H9 (cell line): ENCODE results near the gene COL27A1. TPM values are rescaled to one million over a fixed set of nuclear protein-coding genes. Genes with fewer than 3 reads are reported as not detected.

Experiments used
- DNase-seq: peaks from one replicate; pipeline ENCODE4 v3.0.0-alpha.2; 2017
- H2AFZ ChIP-seq: one replicate; pipeline ENCODE4 v1.6.1; 2013; ENCODE audit warnings: mild to moderate bottlenecking, low read length, control low read depth, moderate library complexity
- H2AK5ac ChIP-seq: 2 replicates; pipeline ENCODE4 v1.6.1; 2013; ENCODE audit warnings: low read length, control low read depth, mixed read lengths; ENCODE audit not compliant: insufficient read length
- H2BK120ac ChIP-seq: one replicate; pipeline ENCODE4 v1.6.1; 2013; ENCODE audit warnings: low read depth, mild to moderate bottlenecking, low read length, control low read depth, inconsistent platforms; ENCODE audit not compliant: poor library complexity, severe bottlenecking
- H2BK12ac ChIP-seq: 2 replicates; pipeline ENCODE4 v1.6.1; 2013; ENCODE audit warnings: low read length, control low read depth, mixed read lengths, low read depth; ENCODE audit not compliant: insufficient read length
- H2BK15ac ChIP-seq: 2 replicates; pipeline ENCODE4 v1.6.1; 2013; ENCODE audit warnings: low read depth, low read length, control low read depth
- H2BK20ac ChIP-seq: one replicate; pipeline ENCODE4 v1.6.1; 2013; ENCODE audit warnings: low read depth, mild to moderate bottlenecking, low read length, control low read depth, inconsistent platforms; ENCODE audit not compliant: poor library complexity, severe bottlenecking
- H2BK5ac ChIP-seq: 2 replicates; pipeline ENCODE4 v1.6.1; 2013; ENCODE audit warnings: low read length, control low read depth, mixed read lengths; ENCODE audit not compliant: insufficient read length
- H3K14ac ChIP-seq: 2 replicates; pipeline ENCODE4 v1.6.1; 2013; ENCODE audit warnings: low read length, control low read depth; ENCODE audit not compliant: insufficient read depth
- H3K18ac ChIP-seq: 2 replicates; pipeline ENCODE4 v1.6.1; 2013; ENCODE audit warnings: low read depth, mild to moderate bottlenecking, mixed read lengths, low read length, control low read depth; ENCODE audit not compliant: insufficient read length
- H3K23ac ChIP-seq: 2 replicates; pipeline ENCODE4 v1.6.1; 2013; ENCODE audit warnings: low read length, control low read depth, mixed read lengths, low read depth; ENCODE audit not compliant: insufficient read length
- H3K23me2 ChIP-seq: 2 replicates; pipeline ENCODE4 v1.6.1; 2013; ENCODE audit warnings: low read depth, mild to moderate bottlenecking, mixed read lengths, low read length, control low read depth; ENCODE audit not compliant: insufficient read length, poor library complexity, severe bottlenecking
- H3K27ac ChIP-seq: 2 replicates; pipeline ENCODE4 v1.5.1; 2013; ENCODE audit warnings: low read length, control low read depth, mixed read lengths, low read depth; ENCODE audit not compliant: insufficient read length
- H3K27me3 ChIP-seq: 2 replicates; pipeline ENCODE4 v1.6.1; 2013; ENCODE audit warnings: low read length, control low read depth, inconsistent platforms; ENCODE audit not compliant: insufficient read depth
- H3K4ac ChIP-seq: 2 replicates; pipeline ENCODE4 v1.6.1; 2013; ENCODE audit warnings: low read depth, mild to moderate bottlenecking, control low read depth, inconsistent platforms, low read length, moderate library complexity
- H3K4me1 ChIP-seq: 2 replicates; pipeline ENCODE4 v1.6.1; 2013; ENCODE audit warnings: low read length, control low read depth, inconsistent platforms; ENCODE audit not compliant: insufficient read depth
- H3K4me2 ChIP-seq: 2 replicates; pipeline ENCODE4 v1.6.1; 2013; ENCODE audit warnings: low read length, control low read depth, mixed read lengths; ENCODE audit not compliant: insufficient read length, insufficient read depth
- H3K56ac ChIP-seq: 2 replicates; pipeline ENCODE4 v1.6.1; 2013; ENCODE audit warnings: low read depth, mild to moderate bottlenecking, mixed read lengths, low read length, control low read depth; ENCODE audit not compliant: insufficient read length
- H3K79me1 ChIP-seq: 2 replicates; pipeline ENCODE4 v1.6.1; 2013; ENCODE audit warnings: low read depth, mild to moderate bottlenecking, moderate library complexity, low read length, control low read depth, inconsistent platforms; ENCODE audit not compliant: insufficient read depth, poor library complexity, severe bottlenecking
- H3K79me2 ChIP-seq: 2 replicates; pipeline ENCODE4 v1.6.1; 2013; ENCODE audit warnings: low read length, control low read depth, inconsistent platforms; ENCODE audit not compliant: insufficient read depth
- H3K9ac ChIP-seq: 2 replicates; pipeline ENCODE4 v1.6.1; 2013; ENCODE audit warnings: low read length, control low read depth, mixed read lengths; ENCODE audit not compliant: insufficient read length; ENCODE audit errors: extremely low read depth
- H3K9me3 ChIP-seq: one replicate; pipeline ENCODE4 v1.6.1; 2013; ENCODE audit warnings: low read depth, low read length, inconsistent platforms; ENCODE audit not compliant: control insufficient read depth
- H3T11ph ChIP-seq: one replicate; pipeline ENCODE4 v1.6.1; 2013; ENCODE audit warnings: mild to moderate bottlenecking, low read length, control low read depth, inconsistent platforms
- H4K20me1 ChIP-seq: one replicate; pipeline ENCODE4 v1.6.1; 2013; ENCODE audit not compliant: control insufficient read depth, insufficient read length, insufficient read depth
- H4K5ac ChIP-seq: 2 replicates; pipeline ENCODE4 v1.6.1; 2013; ENCODE audit warnings: low read depth, mild to moderate bottlenecking, mixed read lengths, low read length, control low read depth; ENCODE audit not compliant: insufficient read length
- H4K8ac ChIP-seq: replicated peaks from 2 replicates; pipeline ENCODE4 v1.6.1; 2013; ENCODE audit warnings: low read length, control low read depth, mixed read lengths, low read depth; ENCODE audit not compliant: insufficient read length
- H4K91ac ChIP-seq: 2 replicates; pipeline ENCODE4 v1.6.1; 2013; ENCODE audit warnings: low read depth, mild to moderate bottlenecking, moderate library complexity, mixed read lengths, low read length, control low read depth; ENCODE audit not compliant: insufficient read length
- H3K27ac Mint-ChIP-seq, 3 experiments: 2 replicates in 2 of 3; 3 replicates in 1 of 3; pipeline ENCODE4 v1.8.0; 2020 to 2021; ENCODE audit warnings: mixed read lengths in 3 of 3, mild to moderate bottlenecking in 1 of 3, moderate library complexity in 1 of 3
- H3K27me3 Mint-ChIP-seq: 2 replicates; pipeline ENCODE4 v1.8.0; 2021; ENCODE audit warnings: low read depth, mild to moderate bottlenecking, moderate library complexity, mixed read lengths
- H3K36me3 Mint-ChIP-seq, 3 experiments: 2 replicates in 2 of 3; 3 replicates in 1 of 3; pipeline ENCODE4 v1.8.0; 2020 to 2021; ENCODE audit warnings: low read depth in 3 of 3, mixed read lengths in 3 of 3; ENCODE audit not compliant: insufficient read depth in 1 of 3
- H3K4me1 Mint-ChIP-seq, 2 experiments: 2 replicates each; pipeline ENCODE4 v1.8.0; 2020; ENCODE audit warnings: mixed read lengths in 2 of 2
- H3K4me3 Mint-ChIP-seq, 2 experiments: 2 replicates in 1 of 2; 3 replicates in 1 of 2; pipeline ENCODE4 v1.8.0; 2020 to 2021; ENCODE audit warnings: mild to moderate bottlenecking in 2 of 2, mixed read lengths in 2 of 2, moderate library complexity in 1 of 2
- H3K9me3 Mint-ChIP-seq, 2 experiments: 2 replicates in 1 of 2; 3 replicates in 1 of 2; pipeline ENCODE4 v1.8.0; 2020; ENCODE audit warnings: mild to moderate bottlenecking in 2 of 2, mixed read lengths in 2 of 2, moderate library complexity in 1 of 2
- WGBS: extraction: QIAGEN DNeasy Blood & Tissue Kit; methylation state at CpG from one replicate; pipeline ENCODE4 v1.1.7; 2013; ENCODE audit warnings: missing lambda C conversion rate, low lambda C conversion rate, mixed read lengths; ENCODE audit not compliant: insufficient read length; ENCODE audit errors: extremely low coverage; 5-methylcytosine and 5-hydroxymethylcytosine counted together
- total RNA-seq: library from RNA; stranded (reverse); gene quantifications from 2 replicates; pipeline ENCODE4 v1.2.1, GENCODE V29; 2021
- TF ChIP-seq, protein P1 (sequence below): fragments of 200-600 bp; sonication (generic); conservative IDR thresholded peaks from 3 replicates; pipeline ENCODE4 v1.8.0; 2021; ENCODE audit warnings: antibody characterized with exemption, mild to moderate bottlenecking

Gene COL27A1
- total RNA-seq, 1 experiment from 2014 or later, result 17.9 TPM

DNA sequence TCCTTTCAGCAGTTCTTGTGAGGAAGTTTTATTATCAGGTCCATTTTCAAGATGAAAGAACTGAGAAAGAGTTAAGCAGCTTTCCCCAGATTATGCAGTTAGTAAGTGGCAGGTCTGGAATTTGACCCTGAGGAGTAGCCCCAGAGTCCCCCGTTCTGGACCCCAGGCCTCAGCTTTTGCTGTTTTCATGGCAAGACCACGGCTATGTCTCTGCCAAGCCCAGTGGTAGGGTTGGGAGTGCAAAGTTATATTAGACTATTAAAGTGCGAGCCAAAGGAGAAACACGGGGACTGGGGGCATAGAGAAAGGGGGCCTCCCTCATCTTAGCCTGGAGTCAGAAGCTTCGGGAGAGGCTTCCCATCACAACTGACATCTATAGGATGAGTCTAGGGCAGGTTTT lies 148.2 kb downstream of the COL27A1 start:
- Histone ChIP-seq H2BK20ac (no peak overlapping the region), H2AFZ (no peak overlapping the region), H2BK120ac (no peak overlapping the region), H4K20me1 (no peaks in the 10 kb centered on the region), H3K4ac (no peak overlapping the region), H3K27ac (no peak overlapping the region), H3K14ac (no peak overlapping the region), H3K4me2 (no peak overlapping the region), H3K18ac (no peak overlapping the region), H3K27me3 (no peaks in the 10 kb centered on the region), H3K23ac (no peak overlapping the region), H3K79me2 (no peaks in the 10 kb centered on the region), H4K91ac (no peak overlapping the region), H3K9me3 (no peaks in the 10 kb centered on the region), H3T11ph (no peak overlapping the region), H3K79me1 (no peaks in the 10 kb centered on the region), H2BK5ac (no peak overlapping the region), H2BK15ac (no peak overlapping the region), H3K56ac (no peak overlapping the region), H2BK12ac (no peak overlapping the region), H3K9ac (no peak overlapping the region), H3K4me1 (no peaks in the 10 kb centered on the region), H4K8ac (no peak overlapping the region), H2AK5ac (no peak overlapping the region), H4K5ac (no peak overlapping the region), H3K23me2 (no peaks in the 10 kb centered on the region)
- no CpG with 5 or more reads among the region's 5 CpGs for WGBS
- Mint-ChIP-seq H3K4me3 (no peak overlapping the region), H3K4me1 (peaks cover 4 to 7% of the 10 kb centered on the region in 2 experiments; a peak in 2 of 4 replicates), H3K36me3 (peaks cover 0 to 4% (median 0%) of the 10 kb centered on the region in 3 experiments; a peak in 2 of 7 replicates), H3K27me3 (no peaks in the 10 kb centered on the region), H3K27ac (no peak overlapping the region), H3K9me3 (no peaks in the 10 kb centered on the region)
- DNase-seq, result no peak
- TF ChIP-seq, protein P1, sequence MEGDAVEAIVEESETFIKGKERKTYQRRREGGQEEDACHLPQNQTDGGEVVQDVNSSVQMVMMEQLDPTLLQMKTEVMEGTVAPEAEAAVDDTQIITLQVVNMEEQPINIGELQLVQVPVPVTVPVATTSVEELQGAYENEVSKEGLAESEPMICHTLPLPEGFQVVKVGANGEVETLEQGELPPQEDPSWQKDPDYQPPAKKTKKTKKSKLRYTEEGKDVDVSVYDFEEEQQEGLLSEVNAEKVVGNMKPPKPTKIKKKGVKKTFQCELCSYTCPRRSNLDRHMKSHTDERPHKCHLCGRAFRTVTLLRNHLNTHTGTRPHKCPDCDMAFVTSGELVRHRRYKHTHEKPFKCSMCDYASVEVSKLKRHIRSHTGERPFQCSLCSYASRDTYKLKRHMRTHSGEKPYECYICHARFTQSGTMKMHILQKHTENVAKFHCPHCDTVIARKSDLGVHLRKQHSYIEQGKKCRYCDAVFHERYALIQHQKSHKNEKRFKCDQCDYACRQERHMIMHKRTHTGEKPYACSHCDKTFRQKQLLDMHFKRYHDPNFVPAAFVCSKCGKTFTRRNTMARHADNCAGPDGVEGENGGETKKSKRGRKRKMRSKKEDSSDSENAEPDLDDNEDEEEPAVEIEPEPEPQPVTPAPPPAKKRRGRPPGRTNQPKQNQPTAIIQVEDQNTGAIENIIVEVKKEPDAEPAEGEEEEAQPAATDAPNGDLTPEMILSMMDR, result no peak
